Mammary epithelial cell (primary cell): Measurements from ENCODE around the gene TRIL.

Experiments used
- EZH2 ChIP-seq: IDR thresholded peaks from 2 replicates; pipeline ENCODE4 v1.6.1; 2012; ENCODE audit warnings: low read length, inconsistent platforms, borderline replicate concordance
- TF ChIP-seq, protein P1 (sequence below), 2 donors: IDR thresholded peaks in 1 of 2; conservative IDR thresholded peaks in 1 of 2; 2 replicates each; pipeline ENCODE4 v1.5.1; 2011 to 2012; ENCODE audit warnings: inconsistent platforms in 2 of 2, low read length in 2 of 2, mild to moderate bottlenecking in 2 of 2, control low read depth in 1 of 2, low read depth in 1 of 2; ENCODE audit not compliant: insufficient read depth in 1 of 2; ENCODE audit errors: extremely low read depth in 1 of 2

- TF ChIP-seq EZH2: no peak
- TF ChIP-seq, protein P1, sequence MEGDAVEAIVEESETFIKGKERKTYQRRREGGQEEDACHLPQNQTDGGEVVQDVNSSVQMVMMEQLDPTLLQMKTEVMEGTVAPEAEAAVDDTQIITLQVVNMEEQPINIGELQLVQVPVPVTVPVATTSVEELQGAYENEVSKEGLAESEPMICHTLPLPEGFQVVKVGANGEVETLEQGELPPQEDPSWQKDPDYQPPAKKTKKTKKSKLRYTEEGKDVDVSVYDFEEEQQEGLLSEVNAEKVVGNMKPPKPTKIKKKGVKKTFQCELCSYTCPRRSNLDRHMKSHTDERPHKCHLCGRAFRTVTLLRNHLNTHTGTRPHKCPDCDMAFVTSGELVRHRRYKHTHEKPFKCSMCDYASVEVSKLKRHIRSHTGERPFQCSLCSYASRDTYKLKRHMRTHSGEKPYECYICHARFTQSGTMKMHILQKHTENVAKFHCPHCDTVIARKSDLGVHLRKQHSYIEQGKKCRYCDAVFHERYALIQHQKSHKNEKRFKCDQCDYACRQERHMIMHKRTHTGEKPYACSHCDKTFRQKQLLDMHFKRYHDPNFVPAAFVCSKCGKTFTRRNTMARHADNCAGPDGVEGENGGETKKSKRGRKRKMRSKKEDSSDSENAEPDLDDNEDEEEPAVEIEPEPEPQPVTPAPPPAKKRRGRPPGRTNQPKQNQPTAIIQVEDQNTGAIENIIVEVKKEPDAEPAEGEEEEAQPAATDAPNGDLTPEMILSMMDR (conservative IDR thresholded peaks at IDR 0.05 in 1 of 2, IDR thresholded peaks at IDR 0.05 in 1 of 2; ENCODE audit: extremely low read depth in 1 of 2, insufficient read depth in 1 of 2, low read depth in 1 of 2, low read length in 2 of 2): no peak
Measured at GRCh38 chr7:28988810-28989209, 30.7 kb upstream of the TRIL start.
